Left kidney (tissue), 2 donors: ENCODE data around the gene STRIP2. TPM values are rescaled to one million over a fixed set of nuclear protein-coding genes. Genes with fewer than 3 reads are reported as not detected.
"Not testable (repeated sequence)": the region's sequence is repeated elsewhere in the genome, so short reads cannot be mapped to it uniquely, and the experiment has no call there.

Experiments used
- DNase-seq: peaks from one replicate; pipeline ENCODE4 v3.0.0-alpha.2; 2013
- polyA plus RNA-seq: library from polyadenylated mRNA; unstranded; fragments of 120-200 nt; gene quantifications from one replicate; pipeline ENCODE4 v1.2.1, GENCODE V29; 2013; ENCODE audit not compliant: insufficient read length

STRIP2 gene
- polyA plus RNA-seq, 1 donor = 5.7 TPM

GRCh38 chr7:129530795-129531391, 96.7 kb downstream of the STRIP2 start:
- DNase-seq = no peak

- DNase-seq = no peak
Measured at GRCh38 chr7:129531721-129532120, 97.5 kb downstream of the STRIP2 start.

GRCh38 chr7:129532375-129532774, 98.1 kb downstream of the STRIP2 start:
- DNase-seq = no peak

- not testable (repeated sequence) for DNase-seq
Measured at GRCh38 chr7:129534558-129535274, 100.5 kb downstream of the STRIP2 start.

- DNase-seq = no peak
Measured at GRCh38 chr7:129535896-129536295, 101.7 kb downstream of the STRIP2 start.

- no peak for DNase-seq
Measured at GRCh38 chr7:129536323-129536722, 102.1 kb downstream of the STRIP2 start.

Other genes starting within 250 kb of the STRIP2 start
- 111 TPM for gene SMO, start 245.8 kb upstream of the STRIP2 start, polyA plus RNA-seq
- gene AHCYL2, start 209.4 kb upstream of the STRIP2 start, polyA plus RNA-seq = 35.7 TPM
- gene SMKR1, start 68.1 kb downstream of the STRIP2 start, polyA plus RNA-seq = 3.9 TPM
- gene NRF1, start 177.3 kb downstream of the STRIP2 start, polyA plus RNA-seq = 32.6 TPM